ENCODE data around the gene PPARG. TPM values are rescaled to one million over a fixed set of nuclear protein-coding genes. Genes with fewer than 3 reads are reported as not detected.

The PPARG gene
- total and polyA plus RNA-seq, 2 of the 8 experiments (the other 6 are each of a cell fraction or from before 2014, with no cell fraction given) = 0.06 TPM; not detected in 1

DNA sequence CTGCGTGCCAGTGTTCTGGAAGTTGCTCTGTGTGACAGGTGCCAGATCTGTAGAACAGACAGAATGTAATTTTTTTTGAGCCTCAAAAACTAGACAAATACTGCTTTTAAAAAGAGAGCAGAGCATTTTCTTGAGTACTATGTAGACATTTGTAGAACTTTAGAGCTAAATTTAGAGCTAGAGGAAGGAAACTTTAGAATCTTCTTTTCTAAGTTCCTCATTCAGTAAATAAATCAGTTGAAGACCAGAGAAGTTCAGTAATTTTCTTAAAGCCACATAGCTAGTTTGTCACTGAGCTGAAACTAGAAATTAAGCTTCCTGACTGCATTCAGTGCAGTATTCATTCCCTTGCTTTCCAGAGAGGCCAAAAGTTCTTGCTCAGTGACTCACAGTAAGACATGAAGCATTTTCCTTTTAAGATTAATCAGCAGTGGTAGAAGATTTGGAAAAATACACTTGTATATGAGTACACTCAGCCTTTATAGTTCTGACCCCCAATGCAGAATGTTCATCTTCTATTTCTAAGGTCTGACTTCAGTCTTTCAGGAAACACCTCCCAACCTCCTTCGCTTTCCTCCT is 111.8 kb downstream of the PPARG start:
- no peak overlapping the region for H2BK5ac ChIP-seq (ENCODE audit: low read depth, low read length)
- FAIRE-seq = no peak
- H4K5ac ChIP-seq (ENCODE audit: insufficient read length, low read depth, low read length) = no peak overlapping the region
- H3K36me3 ChIP-seq (ENCODE audit: control insufficient read depth in 2 of 4, insufficient read depth in 4 of 4, low read length in 3 of 4) = no peaks in the 10 kb centered on the region
- 97% methylated on average over 2 of the region's 2 CpGs; no CpG with 5 or more reads in 1 of the 2 experiments for WGBS, 2 experiments (ENCODE audit: extremely low coverage in 1 of 2, insufficient coverage in 1 of 2, insufficient read length in 1 of 2, insufficient replicate concordance in 2 of 2, low coverage in 1 of 2, low lambda C conversion rate in 2 of 2, missing lambda C conversion rate in 1 of 2)
- no peak overlapping the region for H3K4me2 ChIP-seq (ENCODE audit: insufficient read depth in 1 of 2, low read depth in 2 of 2, low read length in 2 of 2)
- no peak overlapping the region for H2BK12ac ChIP-seq (ENCODE audit: low read depth, low read length)
- no peaks in the 10 kb centered on the region for H4K20me1 ChIP-seq (replicated peaks in 1 of 2; ENCODE audit: control insufficient read depth in 1 of 2, insufficient read depth in 2 of 2, low read length in 2 of 2)
- H3K14ac ChIP-seq (ENCODE audit: insufficient read length) = no peak overlapping the region
- no peaks in the 10 kb centered on the region for H3K9me3 ChIP-seq (ENCODE audit: insufficient read depth in 2 of 2, low read depth in 1 of 2, low read length in 1 of 2)
- no peak overlapping the region for H3K56ac ChIP-seq (replicated peaks; ENCODE audit: insufficient read length, low read depth, low read length)
- ChIA-PET POLR2A (ENCODE audit: partially characterized antibody) (no interaction called here), CTCF (ENCODE audit: partially characterized antibody) (interaction anchor here (1.3 kb wide), 1 partner anchor 114 kb away, joined by 3 read pairs; no protein-coding TSS in a partner anchor)
- no peak overlapping the region for H3K27ac ChIP-seq (ENCODE audit: low read depth, low read length)
- H4K91ac ChIP-seq (replicated peaks; ENCODE audit: insufficient read length, low read length) = no peak overlapping the region
- H3K4me3 ChIP-seq (ENCODE audit: extremely low read depth in 1 of 4, insufficient read depth in 2 of 4, low read depth in 3 of 4, low read length in 4 of 4) = no peak overlapping the region
- H3K79me1 ChIP-seq (ENCODE audit: low read depth, low read length) = no peaks in the 10 kb centered on the region
- no peak overlapping the region for H3K18ac ChIP-seq (ENCODE audit: extremely low read depth, low read length)
- H3K27me3 ChIP-seq (replicated peaks in 1 of 4; ENCODE audit: control insufficient read depth in 3 of 4, extremely low read depth in 1 of 4, insufficient read depth in 3 of 4, low read length in 3 of 4) = no peaks in the 10 kb centered on the region; a peak in 1 of 7 replicates
- H4K8ac ChIP-seq (ENCODE audit: extremely low read depth, insufficient read depth, low read length) = no peak overlapping the region
- H2BK15ac ChIP-seq (ENCODE audit: low read length) = no peak overlapping the region
- H3K9ac ChIP-seq (replicated peaks in 1 of 4; ENCODE audit: extremely low read depth in 1 of 4, low read depth in 3 of 4, low read length in 3 of 4) = no peak overlapping the region
- no peak for DNase-seq (ENCODE audit: low read depth in 1 of 2, low spot score in 2 of 2)
- H3K23me2 ChIP-seq (ENCODE audit: low read depth, low read length) = no peaks in the 10 kb centered on the region
- H3K4ac ChIP-seq (replicated peaks; ENCODE audit: insufficient read length, low read depth, low read length) = no peak overlapping the region
- no peak overlapping the region for H2AK5ac ChIP-seq (ENCODE audit: low read depth, low read length)
- no peak overlapping the region for H2BK120ac ChIP-seq (replicated peaks; ENCODE audit: low read depth, low read length)
- no peak overlapping the region for H2AFZ ChIP-seq (ENCODE audit: low read length)
- H3K79me2 ChIP-seq (ENCODE audit: control insufficient read depth in 1 of 2, insufficient read depth in 2 of 2, low read length in 2 of 2) = no peaks in the 10 kb centered on the region
- H3K4me1 ChIP-seq (replicated peaks in 1 of 4; ENCODE audit: control insufficient read depth in 3 of 4, insufficient read depth in 4 of 4, low read length in 3 of 4) = no peaks in the 10 kb centered on the region
- H3K23ac ChIP-seq (ENCODE audit: insufficient read length) = no peak overlapping the region
- TF ChIP-seq TCF12 (IDR thresholded peaks at IDR 0.05; ENCODE audit: low read depth, low read length) (no peak), POU5F1 (IDR thresholded peaks at IDR 0.05; ENCODE audit: low read depth, low read length) (no peak), HDAC6 (IDR thresholded peaks at IDR 0.05; ENCODE audit: low read depth, low read length) (no peak), EZH2 (IDR thresholded peaks at IDR 0.05; ENCODE audit: low read depth, low read length, severe bottlenecking) (no peak), EP300 (IDR thresholded peaks at IDR 0.05; ENCODE audit: borderline replicate concordance in 1 of 2, low read depth in 2 of 2, low read length in 2 of 2) (no peak)
- TF ChIP-seq, protein P1, sequence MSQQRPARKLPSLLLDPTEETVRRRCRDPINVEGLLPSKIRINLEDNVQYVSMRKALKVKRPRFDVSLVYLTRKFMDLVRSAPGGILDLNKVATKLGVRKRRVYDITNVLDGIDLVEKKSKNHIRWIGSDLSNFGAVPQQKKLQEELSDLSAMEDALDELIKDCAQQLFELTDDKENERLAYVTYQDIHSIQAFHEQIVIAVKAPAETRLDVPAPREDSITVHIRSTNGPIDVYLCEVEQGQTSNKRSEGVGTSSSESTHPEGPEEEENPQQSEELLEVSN (IDR thresholded peaks at IDR 0.05) = no peak
- no peak overlapping the region for H2BK20ac ChIP-seq (ENCODE audit: low read length)
